Mammary microvascular endothelial cell (primary cell): ENCODE results near the gene AP3B2. TPM values are rescaled to one million over a fixed set of nuclear protein-coding genes. Genes with fewer than 3 reads are reported as not detected.

ENCODE experiments used
- total RNA-seq: library from RNA; depleted of rRNA; stranded (reverse); fragments of >200 nt; gene quantifications from 2 replicates; pipeline ENCODE4 v1.2.3, GENCODE V29; 2015

AP3B2 gene, protein sequence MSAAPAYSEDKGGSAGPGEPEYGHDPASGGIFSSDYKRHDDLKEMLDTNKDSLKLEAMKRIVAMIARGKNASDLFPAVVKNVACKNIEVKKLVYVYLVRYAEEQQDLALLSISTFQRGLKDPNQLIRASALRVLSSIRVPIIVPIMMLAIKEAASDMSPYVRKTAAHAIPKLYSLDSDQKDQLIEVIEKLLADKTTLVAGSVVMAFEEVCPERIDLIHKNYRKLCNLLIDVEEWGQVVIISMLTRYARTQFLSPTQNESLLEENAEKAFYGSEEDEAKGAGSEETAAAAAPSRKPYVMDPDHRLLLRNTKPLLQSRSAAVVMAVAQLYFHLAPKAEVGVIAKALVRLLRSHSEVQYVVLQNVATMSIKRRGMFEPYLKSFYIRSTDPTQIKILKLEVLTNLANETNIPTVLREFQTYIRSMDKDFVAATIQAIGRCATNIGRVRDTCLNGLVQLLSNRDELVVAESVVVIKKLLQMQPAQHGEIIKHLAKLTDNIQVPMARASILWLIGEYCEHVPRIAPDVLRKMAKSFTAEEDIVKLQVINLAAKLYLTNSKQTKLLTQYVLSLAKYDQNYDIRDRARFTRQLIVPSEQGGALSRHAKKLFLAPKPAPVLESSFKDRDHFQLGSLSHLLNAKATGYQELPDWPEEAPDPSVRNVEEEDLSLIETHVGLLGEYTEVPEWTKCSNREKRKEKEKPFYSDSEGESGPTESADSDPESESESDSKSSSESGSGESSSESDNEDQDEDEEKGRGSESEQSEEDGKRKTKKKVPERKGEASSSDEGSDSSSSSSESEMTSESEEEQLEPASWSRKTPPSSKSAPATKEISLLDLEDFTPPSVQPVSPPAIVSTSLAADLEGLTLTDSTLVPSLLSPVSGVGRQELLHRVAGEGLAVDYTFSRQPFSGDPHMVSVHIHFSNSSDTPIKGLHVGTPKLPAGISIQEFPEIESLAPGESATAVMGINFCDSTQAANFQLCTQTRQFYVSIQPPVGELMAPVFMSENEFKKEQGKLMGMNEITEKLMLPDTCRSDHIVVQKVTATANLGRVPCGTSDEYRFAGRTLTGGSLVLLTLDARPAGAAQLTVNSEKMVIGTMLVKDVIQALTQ
- not detected in 2 replicates for total RNA-seq

DNA sequence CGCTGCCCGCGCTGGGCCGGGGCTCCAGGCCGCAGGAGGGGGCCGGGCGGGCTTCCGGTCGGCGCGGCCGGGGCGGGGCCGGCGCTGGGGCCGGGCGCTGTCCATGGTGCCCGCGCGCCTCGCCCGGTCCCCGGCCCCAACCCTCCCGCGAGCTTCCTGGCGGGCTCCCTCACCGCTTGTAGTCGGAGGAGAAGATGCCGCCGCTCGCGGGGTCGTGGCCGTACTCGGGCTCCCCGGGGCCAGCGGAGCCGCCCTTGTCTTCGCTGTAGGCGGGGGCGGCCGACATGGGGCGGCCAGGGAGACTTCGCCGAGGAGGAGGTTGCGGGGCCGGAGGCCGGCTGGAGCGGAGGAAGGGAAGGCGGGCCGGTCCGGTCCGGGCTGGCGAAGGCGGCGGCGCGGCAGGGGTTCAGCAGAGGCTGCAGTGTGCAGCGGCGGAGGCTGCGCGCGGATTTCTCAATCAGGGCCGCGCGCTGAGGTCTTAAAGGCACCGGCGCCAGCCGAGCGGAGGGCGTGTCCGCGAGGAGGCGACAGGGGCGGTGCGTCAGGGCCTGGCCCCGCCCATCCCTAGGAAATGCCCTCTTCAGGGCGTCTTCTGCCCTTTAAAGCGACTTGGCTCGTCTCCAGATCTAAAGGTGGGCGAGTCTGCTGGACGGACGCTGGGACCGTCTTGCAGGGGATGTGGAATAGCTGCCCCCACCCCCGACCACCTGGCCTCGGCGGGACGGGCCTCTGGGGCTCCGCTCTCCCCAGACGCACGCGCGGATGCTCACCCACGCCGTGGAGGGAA lies at the start of gene AP3B2:
Gene AP3B2, minus strand, starts transcription at position 455 of the 787 bp plus-strand sequence. Its CDS starts 169 bp downstream, at position 286.

DNA sequence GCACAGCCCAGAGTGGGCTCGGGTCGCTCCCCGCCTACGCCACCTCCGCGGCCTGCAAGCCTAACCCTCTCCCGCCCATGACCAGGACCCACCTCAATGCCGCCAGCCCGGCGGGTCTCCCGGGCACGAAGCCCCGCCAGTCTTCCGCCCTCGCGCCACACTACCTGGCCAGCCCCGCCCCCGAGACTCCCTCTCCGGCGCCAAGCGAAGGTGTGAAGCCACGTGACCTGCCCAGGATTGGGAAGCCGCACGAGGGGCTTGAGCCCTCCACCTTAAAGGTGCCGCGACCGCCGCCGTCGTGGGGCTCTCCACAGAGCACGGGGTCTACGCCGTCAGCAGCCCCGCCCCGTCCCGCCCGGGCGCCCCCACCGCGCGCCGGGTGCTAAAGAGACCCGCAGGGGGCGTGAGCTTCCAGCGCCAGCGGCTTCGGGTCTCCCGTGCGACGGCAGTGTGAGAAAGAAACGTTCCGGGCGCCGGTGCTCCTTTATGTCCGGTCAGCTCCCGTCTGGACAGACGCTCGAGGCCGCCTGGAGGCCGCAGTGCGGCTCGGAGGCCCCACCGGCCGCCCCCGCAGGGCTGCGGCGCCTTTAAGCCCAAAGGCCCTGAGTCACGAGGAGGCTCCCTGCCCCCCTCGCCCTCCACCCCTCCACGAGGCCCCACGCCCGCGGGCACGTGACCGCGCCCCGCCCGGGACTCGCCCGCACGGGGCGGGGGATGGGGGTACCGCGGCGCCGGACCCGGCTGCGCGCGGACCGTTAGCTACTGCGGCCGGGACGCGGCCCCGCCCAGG lies 62.4 kb downstream of the AP3B2 start, which contains the start of gene CPEB1:
Gene CPEB1, minus strand, starts transcription at position 319 of the 790 bp plus-strand sequence. CDS start 18,904 bp downstream, outside the sequence.

Other genes with a start within 250 kb of the AP3B2 start
- 3,563 and 3,598 TPM in 2 replicates for gene RPS17, start 169.4 kb downstream of the AP3B2 start, total RNA-seq
- gene CPEB1, start 62.5 kb downstream of the AP3B2 start, total RNA-seq, result not detected in 2 replicates
- gene FSD2, start 96.2 kb upstream of the AP3B2 start, total RNA-seq, result not detected in 2 replicates
- gene WHAMM, start 99.8 kb upstream of the AP3B2 start, total RNA-seq, result 5.1 and 5.5 TPM in 2 replicates
- gene HOMER2, start 242.8 kb upstream of the AP3B2 start, total RNA-seq, result under 0.01 TPM in 1 of 2 replicates, not detected in the other